HG03571 (cell line): Measurements from ENCODE around the gene SHLD3.
"Not testable (repeated sequence)": the region's sequence is repeated elsewhere in the genome, so short reads cannot be mapped to it uniquely, and the experiment has no call there.

Experiments used
- ATAC-seq: cut with Tn5 transposase; IDR thresholded peaks from one replicate; pipeline ENCODE4 v1.9.1; 2021; ENCODE audit not compliant: unreplicated experiment

Gene SHLD3

GRCh38 chr5:65676056-65676455, 51.2 kb downstream of the SHLD3 start:
- ATAC-seq = not testable (repeated sequence)
